Prostate gland (tissue), 2 donors: ENCODE results near the gene ACCS.

Experiments used
- POLR2A ChIP-seq: fragments of 450-650 bp; IDR thresholded peaks from one replicate; pipeline ENCODE4 v1.6.1; 2016; ENCODE audit warnings: antibody characterized with exemption, mild to moderate bottlenecking
- POLR2AphosphoS5 ChIP-seq: sonication (generic); formaldehyde crosslinking; IDR thresholded peaks from one replicate; pipeline ENCODE4 v1.6.1; 2017; ENCODE audit warnings: antibody characterized with exemption
- TF ChIP-seq, protein P1 (sequence below), 4 experiments: fragments of 200-600 bp in 2 of 4; fragments of 450-650 bp in 2 of 4; sonication (generic) in 2 of 4; IDR thresholded peaks; 1 replicate in 3 of 4; 2 replicates in 1 of 4; pipeline ENCODE4 v1.5.1; 2016 to 2019; ENCODE audit warnings: antibody characterized with exemption in 4 of 4, mild to moderate bottlenecking in 2 of 4, moderate library complexity in 2 of 4

DNA sequence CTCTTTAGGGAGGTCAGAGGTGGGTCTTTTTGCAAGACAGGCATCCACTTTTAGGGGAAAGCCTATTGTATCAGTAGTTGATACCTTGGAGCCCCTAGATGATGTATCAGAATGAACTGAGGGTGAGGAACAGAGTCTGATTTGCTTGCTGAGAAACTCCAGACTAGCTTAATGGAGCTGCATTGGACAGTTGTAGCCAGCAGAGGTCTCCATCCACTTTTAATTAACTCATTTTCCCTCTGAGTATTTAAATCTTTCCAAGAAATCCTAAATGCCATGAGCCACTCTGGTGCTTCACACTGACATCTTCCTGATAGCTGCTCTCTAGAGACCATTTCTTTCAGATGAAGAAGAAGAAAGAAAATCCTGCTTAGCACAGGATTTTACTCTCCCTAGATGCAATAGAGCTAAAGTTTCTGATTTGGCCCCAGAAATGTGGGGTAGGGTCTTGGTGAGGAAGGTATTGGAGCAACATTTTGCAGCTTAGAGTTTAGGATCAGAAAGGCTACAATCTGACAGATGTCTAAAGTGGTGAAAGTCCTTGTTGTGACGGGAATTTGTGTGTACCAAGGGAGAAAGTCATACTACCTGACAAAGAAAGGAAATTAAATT, 67.4 kb downstream of the ACCS start:
- TF ChIP-seq, protein P1, sequence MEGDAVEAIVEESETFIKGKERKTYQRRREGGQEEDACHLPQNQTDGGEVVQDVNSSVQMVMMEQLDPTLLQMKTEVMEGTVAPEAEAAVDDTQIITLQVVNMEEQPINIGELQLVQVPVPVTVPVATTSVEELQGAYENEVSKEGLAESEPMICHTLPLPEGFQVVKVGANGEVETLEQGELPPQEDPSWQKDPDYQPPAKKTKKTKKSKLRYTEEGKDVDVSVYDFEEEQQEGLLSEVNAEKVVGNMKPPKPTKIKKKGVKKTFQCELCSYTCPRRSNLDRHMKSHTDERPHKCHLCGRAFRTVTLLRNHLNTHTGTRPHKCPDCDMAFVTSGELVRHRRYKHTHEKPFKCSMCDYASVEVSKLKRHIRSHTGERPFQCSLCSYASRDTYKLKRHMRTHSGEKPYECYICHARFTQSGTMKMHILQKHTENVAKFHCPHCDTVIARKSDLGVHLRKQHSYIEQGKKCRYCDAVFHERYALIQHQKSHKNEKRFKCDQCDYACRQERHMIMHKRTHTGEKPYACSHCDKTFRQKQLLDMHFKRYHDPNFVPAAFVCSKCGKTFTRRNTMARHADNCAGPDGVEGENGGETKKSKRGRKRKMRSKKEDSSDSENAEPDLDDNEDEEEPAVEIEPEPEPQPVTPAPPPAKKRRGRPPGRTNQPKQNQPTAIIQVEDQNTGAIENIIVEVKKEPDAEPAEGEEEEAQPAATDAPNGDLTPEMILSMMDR (IDR thresholded peaks at IDR 0.05): peak in 3 of 4 experiments; percentile 45 to 63 (median 57)
- TF ChIP-seq POLR2AphosphoS5: no peak
- TF ChIP-seq POLR2A: no peak
